HK-2 (cell line): ENCODE data around the gene CHST5.
A peak's percentile ranks its signal among the peaks of the same experiment; 100 is the strongest.
"Not testable (repeated sequence)": the region's sequence is repeated elsewhere in the genome, so short reads cannot be mapped to it uniquely, and the experiment has no call there.

Experiments used
- DNase-seq: peaks from one replicate; pipeline ENCODE4 v3.0.0-alpha.2; 2018; ENCODE audit not compliant: unreplicated experiment

The CHST5 gene

GRCh38 chr16:75550211-75550662 is 14.3 kb upstream of the CHST5 start:
- peak; percentile 18 for DNase-seq

- not testable (repeated sequence) for DNase-seq
These were observed 12.5 kb upstream of the CHST5 start for GRCh38 chr16:75548456-75548855.

DNA sequence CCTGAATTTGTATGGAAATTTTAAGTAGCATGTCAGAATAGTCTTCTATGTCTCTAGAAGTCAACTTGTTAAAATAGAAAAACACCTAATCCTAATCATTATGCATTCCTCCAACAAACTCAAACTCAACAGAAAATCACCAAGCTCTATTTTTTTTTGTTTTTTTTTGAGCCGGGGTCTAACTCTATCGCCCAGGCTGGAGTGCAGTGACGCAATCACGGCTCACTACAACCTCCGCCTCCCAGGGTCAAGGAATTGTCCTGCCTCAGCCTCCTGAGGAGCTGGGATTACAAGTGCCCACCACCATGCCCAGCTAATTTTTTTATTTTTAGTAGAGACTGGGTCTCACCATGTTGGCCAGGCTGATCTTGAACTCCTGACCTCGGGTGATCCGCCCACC is 10.4 kb upstream of the CHST5 start:
- no peak for DNase-seq

GRCh38 chr16:75545879-75546278 is 10.0 kb upstream of the CHST5 start:
- DNase-seq = not testable (repeated sequence)

DNA sequence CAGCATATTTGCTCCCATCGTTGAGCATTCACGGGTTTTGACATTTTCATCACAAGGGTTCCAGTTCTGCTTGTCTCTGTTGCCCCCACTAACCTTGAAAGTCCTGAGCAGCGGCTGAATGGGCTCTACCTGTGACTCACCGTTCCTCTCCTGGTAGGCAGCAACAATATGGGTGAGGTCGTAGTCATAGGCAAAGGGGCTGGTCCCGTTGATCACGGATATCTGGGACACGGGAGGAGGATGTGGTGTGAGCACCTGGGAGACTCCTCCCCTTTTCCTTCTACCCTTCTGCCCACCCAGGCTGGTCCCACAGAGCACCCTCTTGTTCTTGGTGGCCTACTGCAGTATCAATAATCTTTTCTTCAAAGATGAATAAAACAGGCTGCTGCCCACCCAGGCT is 6.6 kb upstream of the CHST5 start:
- DNase-seq = not testable (repeated sequence)

- no peak for DNase-seq
These were observed 5.3 kb upstream of the CHST5 start for GRCh38 chr16:75541236-75541635.

DNA sequence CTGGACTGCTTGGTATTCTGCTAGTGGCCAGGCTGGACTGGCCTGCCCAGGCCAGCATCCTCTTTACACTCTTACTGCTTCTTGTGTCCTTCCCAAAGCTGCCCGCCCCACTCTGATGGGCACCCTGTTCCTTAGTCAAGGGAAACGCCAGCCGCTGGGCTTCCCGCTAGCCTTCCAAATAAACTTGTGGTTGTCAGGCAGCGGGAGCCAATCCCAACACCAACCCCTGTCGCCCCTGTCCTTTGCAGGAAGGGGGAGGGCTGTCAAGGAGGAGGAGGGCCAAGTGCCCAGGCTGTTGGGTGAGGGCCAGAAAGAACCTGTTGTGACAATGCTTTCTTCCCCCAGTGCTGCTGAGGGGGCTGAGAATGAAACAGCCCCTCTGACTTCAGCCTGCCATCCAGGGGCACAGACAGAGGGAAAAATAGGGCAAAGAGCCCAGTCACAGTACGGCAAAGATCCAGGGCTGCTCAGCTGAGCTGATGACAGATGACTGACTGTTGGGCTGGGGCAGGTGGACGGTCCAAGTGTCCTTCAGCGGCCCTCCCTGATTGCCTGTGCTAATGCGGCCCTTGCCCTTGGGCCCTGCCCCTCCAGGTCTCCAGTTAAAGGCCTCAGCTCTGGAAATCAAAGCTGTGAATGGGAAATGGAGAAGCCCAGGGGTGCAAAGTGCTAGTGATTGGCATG is 3.1 kb upstream of the CHST5 start:
- not testable (repeated sequence) for DNase-seq

DNA sequence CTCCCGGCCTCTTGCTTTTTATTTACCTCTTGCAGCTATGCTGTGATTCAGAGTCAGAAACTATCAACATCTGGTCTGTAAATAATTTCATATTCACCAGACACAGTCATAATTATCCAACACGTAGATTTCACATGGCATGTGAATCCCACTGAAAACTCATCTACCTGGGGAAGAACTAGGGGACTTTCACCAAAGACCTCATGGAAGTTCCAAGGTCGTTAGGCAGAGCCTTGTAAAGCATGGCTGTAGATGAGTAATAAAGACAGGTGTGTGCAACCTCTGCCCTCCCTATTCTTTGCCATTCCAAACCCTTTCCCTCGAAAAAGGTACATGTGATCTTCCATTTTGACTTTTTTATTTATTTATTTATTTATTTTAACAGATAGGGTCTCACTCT is 1.9 kb upstream of the CHST5 start:
- no peak for DNase-seq

GRCh38 chr16:75535211-75535843 is 581 bp downstream of the CHST5 start:
- DNase-seq = no peak

- DNase-seq = no peak
These were observed 1.2 kb downstream of the CHST5 start for GRCh38 chr16:75534560-75535205.

- no peak for DNase-seq
These were observed 3.1 kb downstream of the CHST5 start for GRCh38 chr16:75532791-75533190.

- no peak for DNase-seq
These were observed 3.7 kb downstream of the CHST5 start for GRCh38 chr16:75532142-75532765.

GRCh38 chr16:75529959-75530358 is 5.9 kb downstream of the CHST5 start:
- DNase-seq = no peak

DNA sequence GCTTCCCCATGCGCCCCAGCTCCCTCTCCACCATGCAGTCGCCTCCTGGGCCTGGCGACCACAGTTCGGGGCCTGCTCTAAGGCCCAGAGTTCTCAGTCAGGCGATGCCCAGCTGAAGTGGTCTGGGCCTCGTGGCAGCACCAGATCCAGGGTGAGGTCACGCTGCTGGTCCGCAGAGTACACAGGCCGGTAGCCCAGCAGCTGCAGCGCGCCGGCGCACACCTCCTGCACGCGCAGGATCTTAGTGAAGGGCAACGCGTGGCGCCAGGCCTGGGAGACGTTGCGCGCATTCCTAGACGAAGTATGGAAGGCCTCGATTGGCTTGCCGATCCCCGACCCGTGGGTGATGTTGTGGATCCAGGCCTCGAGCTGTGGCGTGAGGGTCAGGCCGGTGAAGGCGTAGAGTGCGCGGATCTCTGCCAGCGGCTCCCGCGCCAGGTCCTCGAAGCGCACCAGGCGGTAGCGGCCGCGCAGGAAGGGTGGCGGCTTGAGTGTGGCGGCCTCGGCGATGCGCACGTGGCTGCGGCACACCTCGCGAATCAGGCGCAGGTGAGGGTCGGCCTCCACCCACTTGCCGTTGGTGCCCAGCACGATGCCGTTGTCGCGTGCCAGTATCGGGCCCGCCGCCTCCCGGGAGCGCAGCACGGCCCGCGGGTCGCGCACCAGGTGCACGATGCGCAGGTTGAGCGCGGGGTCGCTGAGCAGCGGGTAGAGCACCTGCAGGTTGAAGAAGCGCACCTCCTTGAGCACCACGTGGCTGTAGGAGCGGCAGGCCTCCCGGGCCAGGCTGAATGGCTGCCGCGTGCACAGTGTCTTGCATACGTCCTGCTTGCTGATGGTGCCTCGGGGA is 6.6 kb downstream of the CHST5 start:
- DNase-seq = no peak

DNA sequence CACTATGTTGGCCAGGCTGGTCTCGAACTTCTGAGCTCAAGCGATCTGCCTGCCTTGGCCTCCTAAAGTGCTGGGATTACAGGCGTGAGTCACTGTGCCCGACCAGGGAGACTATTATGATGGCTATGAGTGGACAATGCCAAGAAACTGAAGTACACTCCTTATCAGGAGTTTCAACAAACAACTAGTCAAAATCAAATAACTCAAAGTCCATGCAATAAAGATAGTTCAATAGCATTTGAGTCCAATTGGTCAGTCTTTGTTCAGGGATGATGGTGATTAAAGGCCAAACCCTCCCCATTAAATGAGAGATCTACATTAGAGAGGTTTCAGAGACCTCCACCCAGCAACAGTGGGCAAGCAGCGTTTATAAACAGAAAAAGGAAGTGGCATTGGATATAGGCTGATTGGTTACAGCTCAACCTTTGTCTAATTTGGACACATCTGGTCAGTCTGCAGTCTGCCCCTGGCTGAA is 8.0 kb downstream of the CHST5 start:
- no peak for DNase-seq

GRCh38 chr16:75526032-75526790 is 9.7 kb downstream of the CHST5 start:
- no peak for DNase-seq

DNA sequence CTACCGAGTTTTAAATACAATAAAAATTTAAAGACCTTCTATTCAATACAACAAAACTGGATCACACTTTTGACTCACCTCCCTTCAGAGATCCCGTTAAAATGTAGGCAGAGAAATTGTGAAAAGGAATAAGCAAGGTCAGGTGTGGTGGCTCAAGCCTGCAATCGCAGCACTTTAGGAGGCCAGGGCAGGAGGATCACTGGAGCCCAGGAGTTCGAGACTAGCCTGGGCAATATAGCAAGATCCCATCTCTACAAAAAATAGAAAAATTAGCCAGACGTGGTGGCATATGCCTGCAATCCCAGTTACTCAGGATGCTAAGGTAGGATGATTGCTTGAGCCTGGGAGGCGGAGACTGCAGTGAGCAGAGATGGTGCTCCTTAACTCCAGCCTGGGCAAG is 16.7 kb downstream of the CHST5 start:
- no peak for DNase-seq

GRCh38 chr16:75516189-75516966 is 19.5 kb downstream of the CHST5 start:
- peak; percentile 53 for DNase-seq

DNA sequence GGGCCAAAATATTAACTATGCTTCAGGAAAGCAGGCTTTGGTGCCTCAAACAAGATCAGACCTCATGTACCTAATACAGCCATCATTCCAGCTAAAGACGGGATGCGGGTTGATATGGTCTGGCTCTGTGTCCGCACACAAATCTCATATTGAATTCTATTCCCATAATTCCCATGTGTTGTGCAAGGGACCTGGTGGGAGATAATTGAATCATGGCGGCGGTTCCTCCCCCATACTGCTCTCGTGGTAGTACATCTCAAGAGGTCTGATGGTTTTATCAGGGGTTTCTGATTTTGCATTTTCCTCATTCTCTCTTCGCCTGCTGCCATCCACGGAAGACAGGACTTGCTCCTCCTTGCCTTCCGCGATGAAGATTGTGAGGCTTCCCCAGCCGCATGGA is 21.6 kb downstream of the CHST5 start:
- DNase-seq = no peak

DNA sequence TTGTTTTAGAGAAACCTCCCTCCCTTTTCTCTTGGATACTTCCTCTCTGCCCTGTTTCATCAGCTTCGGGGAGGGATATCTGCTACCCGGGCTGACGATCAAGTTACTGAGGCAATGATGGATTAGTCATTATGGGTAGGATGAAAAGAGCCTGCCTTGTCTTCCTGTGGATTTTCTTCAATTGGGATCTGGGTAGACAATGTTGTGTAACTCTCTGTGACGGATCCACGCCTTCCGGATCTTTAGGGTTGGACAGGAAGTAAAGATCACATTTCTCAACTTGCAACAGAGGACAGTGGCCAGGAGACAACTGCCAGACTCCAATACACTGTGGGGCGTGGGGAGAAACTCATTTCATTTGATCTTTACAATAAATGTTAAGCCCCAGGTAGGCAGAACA is 29.3 kb downstream of the CHST5 start:
- DNase-seq = no peak
